Testis (tissue), 2 donors: ENCODE data around the gene SLC25A33.

Experiments
- CTCF ChIP-seq, 3 experiments: fragments of 450-650 bp in 2 of 3; fragments of 200-600 bp in 1 of 3; sonication (generic) in 1 of 3; IDR thresholded peaks; one replicate each; pipeline ENCODE4 v1.5.1; 2016 to 2019; ENCODE audit warnings: antibody characterized with exemption in 3 of 3, mild to moderate bottlenecking in 2 of 3, moderate library complexity in 1 of 3
- POLR2A ChIP-seq: fragments of 450-650 bp; IDR thresholded peaks from one replicate; pipeline ENCODE4 v1.6.1; 2017; ENCODE audit warnings: antibody characterized with exemption, mild to moderate bottlenecking, moderate library complexity

- TF ChIP-seq CTCF (IDR thresholded peaks at IDR 0.05) = no peak
- no peak for TF ChIP-seq POLR2A
These were observed 63.5 kb downstream of the SLC25A33 start for GRCh38 chr1:9602794-9603167.
